Prostate gland (tissue), 2 donors: Measurements from ENCODE around the gene ARL15.

Source experiments
- CTCF ChIP-seq, 4 experiments: fragments of 200-600 bp in 2 of 4; fragments of 450-650 bp in 2 of 4; sonication (generic) in 2 of 4; IDR thresholded peaks; 1 replicate in 3 of 4; 2 replicates in 1 of 4; pipeline ENCODE4 v1.5.1; 2016 to 2019; ENCODE audit warnings: antibody characterized with exemption in 4 of 4, mild to moderate bottlenecking in 2 of 4, moderate library complexity in 2 of 4
- POLR2A ChIP-seq: fragments of 450-650 bp; IDR thresholded peaks from one replicate; pipeline ENCODE4 v1.6.1; 2016; ENCODE audit warnings: antibody characterized with exemption, mild to moderate bottlenecking

- TF ChIP-seq CTCF (IDR thresholded peaks at IDR 0.05), result no peak
- no peak for TF ChIP-seq POLR2A
Measured at GRCh38 chr5:54186912-54187445, 123.4 kb downstream of the ARL15 start.
